Activated CD4-positive, alpha-beta T cell treated with anti-CD3 and anti-CD28 coated beads, Interleukin-2, amount 50 U/mL, for 4 hours (primary cell): ENCODE results near the gene BCAR3.
"Not testable (repeated sequence)": the region's sequence is repeated elsewhere in the genome, so short reads cannot be mapped to it uniquely, and the experiment has no call there.

ENCODE experiments used
- DNase-seq, 2 experiments: peaks; one replicate each; pipeline ENCODE4 v3.0.0-alpha.2; 2020

Gene BCAR3

DNA sequence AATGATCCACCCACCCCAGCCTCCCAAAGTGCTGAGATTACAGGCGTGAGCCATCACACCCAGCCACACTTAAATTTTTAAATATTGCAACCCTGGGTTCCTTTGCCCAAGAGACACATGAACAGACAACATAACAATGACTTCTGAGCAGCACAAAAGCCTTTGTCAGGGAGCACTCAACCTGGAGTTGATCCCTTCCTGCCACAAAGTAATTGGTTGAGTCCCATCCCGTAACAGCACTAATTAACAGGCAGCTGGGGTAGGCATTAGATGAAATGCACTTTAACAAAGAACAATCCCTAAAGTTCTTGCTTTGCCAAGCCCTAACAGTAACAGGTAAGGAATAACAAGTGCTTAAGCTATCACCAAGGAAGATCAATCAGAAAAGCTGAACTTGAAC is 5.9 kb upstream of the BCAR3 start:
- no peak for DNase-seq

DNA sequence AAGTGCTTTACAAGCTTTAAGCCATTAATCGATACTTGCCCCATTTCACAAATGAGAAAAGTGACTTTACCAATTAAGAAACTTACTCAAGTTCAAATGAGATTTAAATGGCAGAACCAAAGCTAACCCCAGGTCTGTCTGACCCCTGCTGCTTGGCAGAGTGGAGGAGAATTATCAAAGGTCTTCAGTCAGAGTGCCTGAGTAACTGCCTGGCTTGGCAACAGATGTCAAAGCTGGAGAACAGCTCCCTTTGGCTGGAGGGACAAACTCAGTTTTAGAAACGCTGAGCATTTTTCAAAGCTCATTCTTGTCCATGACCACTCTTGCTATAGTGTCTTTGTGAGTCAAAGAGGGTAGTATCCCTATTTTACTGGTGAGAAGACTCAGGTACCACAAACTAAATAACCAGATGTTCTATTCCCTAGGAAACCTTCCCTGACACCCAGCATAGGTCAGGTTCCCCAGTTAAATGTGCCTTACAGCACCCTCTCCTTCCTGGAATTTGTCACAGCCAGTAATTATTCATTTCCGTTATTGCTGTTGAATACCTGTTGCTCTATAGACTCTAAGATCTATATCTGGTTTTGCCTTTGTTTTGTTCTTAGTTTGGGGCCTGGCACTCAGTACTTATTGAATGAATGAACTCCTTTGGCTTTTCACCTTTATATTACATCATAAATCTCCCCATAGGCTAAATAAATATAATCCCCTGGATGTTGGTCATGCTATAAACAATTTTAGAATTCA is 5.0 kb upstream of the BCAR3 start:
- DNase-seq, result no peak

DNA sequence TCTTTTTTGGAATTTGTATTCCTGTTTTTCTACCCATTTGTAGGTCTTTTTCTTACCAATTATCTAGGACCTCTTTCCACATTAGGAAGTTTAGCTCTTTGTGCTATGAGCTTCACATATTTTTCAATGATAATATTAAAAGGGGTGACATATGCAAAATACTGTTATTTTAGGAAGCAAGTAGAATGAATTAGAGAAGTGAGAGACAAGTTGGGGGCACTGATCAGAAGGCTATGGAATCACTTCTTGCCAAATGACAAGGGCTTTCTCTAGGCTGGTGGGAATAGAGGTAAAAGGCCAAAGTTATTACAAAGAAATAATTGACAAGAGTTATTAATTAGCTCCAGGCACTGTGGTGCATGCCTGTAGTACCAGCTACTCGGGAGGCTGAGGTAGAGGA is 4.3 kb upstream of the BCAR3 start:
- no peak for DNase-seq

DNA sequence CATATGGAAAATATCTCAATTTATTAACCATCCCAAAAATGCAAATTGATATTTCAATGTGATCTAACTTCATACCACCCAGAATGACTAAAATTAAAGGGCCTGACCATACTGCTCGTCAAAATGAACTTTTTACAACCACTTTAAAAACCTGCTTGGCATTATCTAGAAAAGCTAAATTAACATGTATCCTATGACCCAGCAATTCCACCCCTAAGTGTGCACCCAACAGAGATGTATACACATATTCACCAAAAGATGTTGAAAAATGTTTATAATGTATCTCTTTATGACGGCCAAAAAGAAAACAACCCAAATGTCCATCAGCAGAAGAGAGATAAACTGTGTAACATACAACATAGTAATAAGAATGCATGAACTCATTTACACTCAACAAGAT is 1.6 kb upstream of the BCAR3 start:
- no peak for DNase-seq

DNA sequence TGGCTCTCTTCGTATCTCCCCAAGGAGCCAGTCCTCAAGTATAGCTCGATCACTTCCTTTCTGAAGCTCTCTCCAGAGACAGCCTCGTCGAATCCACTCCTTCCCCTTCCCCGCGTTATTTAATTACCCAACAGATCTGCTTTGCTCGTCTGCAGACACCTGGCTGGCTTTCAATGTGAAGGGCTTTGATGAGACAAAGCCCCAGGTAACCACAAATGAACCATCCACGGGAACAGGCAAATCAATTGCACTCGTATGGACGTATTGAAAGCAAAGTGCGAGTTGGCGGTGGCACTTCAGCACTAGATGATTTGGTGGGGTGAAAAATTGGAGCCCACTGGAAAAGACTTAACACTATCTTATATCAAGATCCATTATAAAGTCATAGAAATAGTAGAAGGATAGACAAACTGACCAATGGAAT is 364 bp upstream of the BCAR3 start:
- DNase-seq, result no peak

DNA sequence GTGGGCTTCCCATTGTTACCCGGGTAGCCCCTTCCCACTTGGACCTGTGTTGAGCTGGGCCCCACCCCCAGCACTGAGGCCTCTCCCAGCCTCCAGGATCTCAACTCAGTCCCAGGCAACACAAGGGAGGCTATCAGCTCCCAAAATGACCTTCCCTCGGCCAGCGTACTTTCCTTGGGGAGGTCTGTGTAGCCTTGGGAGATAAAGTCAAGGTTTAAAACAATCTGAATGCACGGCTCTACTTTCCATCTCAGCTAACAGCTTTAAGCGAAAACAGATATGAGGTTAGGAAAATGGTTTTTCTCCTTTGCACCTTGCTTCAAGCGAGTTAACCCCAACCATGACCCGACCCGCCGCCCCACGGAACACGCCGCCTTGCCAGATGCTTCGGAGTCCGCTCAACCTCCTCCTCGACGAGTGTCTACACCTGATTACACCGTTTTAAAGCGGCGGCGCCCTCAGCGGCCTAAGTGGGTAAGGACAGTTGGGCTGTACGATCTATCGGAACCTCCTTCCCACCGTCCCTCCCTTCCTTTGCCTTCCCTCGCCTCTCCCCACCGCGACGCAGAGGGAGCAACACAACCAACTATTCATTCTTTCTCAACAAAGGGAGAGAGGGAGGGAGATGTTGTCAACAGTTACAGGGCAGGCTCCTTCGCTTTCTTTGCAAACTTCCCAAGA is 1.1 kb downstream of the BCAR3 start:
- DNase-seq, result no peak

DNA sequence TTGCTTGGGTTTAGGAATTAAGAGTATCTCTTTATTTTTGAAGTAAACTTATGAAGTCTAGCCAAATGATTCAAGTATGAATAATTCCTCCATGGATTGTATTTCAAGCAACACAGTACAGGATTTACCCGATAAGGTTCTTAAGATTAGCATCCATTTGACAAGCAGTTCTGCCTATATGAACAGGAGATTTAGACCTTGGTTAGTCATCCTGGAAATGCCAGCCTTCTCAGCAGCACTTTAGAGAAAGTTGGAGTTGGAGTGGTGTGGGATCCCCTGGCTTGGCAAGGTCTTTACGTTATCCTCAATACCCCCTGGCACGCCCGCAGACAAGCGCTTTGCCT is 1.6 kb downstream of the BCAR3 start:
- no peak for DNase-seq

DNA sequence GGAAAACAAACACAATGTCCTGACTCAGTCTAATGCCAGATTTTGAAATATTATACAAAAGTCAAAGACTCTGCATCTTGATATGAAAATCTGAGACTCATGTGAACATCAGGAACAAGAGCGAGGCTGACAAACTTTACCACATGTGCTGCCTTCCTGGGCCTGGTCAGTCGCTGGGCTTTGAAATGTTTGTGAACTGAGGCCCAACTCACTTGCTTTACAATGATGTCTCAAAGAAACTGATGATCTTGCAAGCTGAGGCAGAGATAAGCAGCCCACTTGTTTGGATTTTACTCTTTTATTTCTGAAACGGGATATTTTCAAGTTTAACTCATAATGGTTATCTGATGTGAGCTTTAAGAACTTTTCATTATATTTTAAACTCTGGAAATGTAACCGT is 2.1 kb downstream of the BCAR3 start:
- DNase-seq, result no peak

DNA sequence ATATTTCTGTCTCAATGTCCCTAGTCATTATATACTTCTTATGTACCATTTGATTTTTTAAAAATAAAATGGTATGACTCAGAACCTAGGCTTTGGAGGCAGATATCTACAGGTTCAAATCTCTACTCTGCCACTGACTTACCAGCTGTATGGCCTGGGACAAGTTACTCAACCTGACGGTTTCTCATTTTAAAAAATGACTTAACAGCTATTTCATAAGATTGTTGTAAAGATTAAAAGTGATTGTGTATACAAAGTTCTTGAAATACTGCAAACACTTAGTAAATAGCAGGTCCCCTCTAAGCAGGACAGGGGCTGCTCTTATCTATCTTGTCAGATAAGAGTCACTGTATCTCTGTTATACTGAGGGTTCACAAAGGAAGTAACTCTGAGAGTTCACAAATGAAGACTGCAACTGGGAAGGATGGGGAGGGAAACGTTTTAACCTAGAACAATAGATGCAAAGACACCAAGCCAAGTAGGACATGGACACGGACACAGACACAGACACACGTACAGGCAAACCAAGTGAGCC is 2.6 kb downstream of the BCAR3 start:
- no peak for DNase-seq

DNA sequence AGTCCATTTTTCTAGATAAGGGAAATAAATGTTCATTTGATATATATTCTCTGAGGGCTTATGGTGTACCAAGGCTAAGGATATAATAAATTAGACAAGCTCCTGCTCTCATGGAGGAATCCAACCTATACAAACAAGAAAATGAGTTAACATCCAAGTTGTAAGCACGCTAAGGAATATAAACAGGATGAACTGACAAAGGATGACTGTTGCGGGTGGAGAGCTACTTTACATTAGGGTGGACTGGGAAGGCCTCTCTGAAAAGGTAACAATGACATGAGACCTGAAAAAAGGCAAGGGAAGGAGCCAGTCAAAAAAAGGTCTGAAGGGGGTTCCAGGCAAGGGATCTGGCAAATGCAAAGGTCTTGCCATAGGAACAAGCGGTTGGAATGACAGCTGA is 3.1 kb downstream of the BCAR3 start:
- DNase-seq, result no peak

DNA sequence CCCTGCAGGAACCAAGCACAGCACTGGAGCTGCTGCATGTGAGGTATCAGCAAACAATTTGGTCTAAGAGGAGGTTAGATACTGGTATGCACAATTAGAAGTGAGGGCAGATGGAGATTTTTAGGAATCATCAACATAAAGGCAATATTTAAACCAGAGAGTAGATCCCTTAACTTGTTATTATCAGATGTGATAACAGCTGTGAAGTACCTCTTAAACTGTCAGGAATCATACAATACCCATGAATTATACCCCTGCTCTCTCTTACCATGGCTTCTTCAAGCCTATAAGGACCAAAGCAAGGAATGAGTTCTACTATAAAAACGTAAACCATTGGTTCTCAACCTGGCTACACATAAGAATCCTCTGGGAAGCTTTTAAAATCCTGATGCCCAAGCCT is 3.9 kb downstream of the BCAR3 start:
- DNase-seq, result no peak

DNA sequence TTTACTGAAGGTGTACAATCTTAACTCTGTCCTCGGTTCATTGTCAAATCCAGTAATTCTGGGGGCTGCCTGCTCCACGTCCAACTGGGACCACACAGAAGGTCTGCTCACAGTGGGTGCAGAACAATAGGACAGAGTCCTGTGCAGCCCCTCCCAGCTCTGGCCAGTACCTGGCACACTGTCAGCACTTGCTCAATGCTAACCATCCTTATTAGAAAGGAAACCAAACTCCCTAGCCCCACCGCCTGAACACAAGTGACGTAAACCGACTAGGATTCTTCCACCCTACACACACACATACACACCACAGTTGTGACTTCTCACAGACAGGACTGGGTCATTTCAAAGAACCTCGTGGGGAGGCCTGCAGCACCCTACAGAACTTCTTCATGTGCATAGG is 5.2 kb downstream of the BCAR3 start:
- DNase-seq, result no peak

DNA sequence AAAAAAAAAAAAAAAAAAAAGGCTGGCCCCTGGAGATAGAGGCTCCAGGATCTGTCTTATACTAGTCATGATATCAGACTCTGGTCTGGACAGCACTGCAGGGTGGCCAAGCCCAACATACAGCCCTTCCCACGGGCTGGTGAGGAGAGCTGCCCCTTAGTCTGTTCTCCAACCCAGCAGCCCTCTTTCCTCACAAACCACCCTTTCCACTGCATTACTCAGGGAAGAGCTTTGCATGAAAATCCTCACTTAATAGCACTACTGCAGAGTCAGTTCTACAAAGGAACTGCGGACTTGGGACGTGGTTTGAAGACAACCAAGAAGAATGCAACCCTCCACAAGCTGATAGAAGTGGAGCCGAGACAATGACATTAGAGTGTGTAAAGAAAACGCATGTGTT is 5.7 kb downstream of the BCAR3 start:
- no peak for DNase-seq

DNA sequence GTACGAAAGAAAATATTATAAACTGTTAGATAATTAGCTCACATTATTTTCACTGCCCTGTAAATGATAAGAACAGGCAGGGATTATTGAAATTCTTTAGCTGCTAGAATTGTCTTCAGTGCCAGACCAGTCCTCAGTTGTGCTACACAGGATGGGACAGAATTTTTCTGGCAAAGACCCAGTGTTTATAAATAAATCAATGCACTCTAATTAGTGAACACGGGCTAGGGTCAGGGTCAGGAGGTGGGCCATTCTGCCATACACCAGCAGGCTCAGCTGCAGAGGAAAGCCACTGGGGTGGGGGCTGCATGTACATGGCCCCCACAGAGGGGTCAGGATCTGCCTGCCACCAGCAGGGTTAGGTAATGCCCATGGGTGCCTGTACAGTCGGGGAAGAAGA is 6.4 kb downstream of the BCAR3 start:
- DNase-seq, result no peak

DNA sequence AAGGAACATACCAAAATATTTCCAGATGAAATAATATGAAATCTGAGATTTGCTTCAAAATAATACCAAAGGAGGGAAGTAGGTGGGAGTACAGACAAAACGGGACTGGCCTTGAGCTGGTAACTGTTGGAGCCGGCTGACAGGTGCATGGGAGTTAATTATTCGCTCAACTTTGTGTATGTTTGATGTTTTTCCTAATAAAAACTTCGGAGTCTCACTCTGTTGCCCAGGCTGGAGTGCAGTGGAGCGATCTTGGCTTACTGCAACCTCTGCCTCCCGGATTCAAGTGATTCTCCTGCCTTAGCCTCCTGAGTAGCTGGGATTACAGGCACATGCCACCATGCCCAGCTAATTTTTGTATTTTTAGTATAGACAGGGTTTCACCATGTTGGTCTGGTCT is 7.6 kb downstream of the BCAR3 start:
- DNase-seq, result not testable (repeated sequence)

DNA sequence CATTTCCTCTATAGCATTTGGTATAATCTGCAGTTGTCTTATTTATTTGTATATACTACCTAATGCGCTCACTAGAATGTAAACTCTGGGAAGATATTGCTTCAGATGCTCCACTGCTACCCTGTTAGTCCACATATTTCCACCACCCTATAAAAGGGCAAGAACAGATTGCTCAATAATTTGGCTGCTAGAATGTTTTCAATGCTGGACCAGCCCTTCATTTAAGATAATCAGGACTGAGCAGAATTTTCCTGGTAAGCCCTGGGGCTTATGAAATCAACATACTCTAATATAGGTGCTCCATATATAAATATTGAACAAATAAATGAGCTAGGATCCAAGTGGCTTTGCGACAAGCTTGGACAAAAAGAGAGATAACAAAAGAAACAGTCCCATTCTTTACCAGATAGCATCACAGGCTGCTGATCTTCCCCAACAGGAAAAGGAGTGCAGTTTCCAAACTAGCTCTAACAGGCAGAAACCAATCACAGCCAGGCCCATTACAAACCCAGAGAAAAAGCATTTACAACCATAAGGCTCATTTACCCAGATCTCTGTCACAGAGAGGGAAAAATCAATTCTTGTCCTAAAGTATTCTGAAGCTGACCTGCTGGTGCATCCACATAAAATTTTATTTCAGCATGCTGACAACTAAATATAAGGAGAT is 8.3 kb downstream of the BCAR3 start:
- DNase-seq, result no peak

DNA sequence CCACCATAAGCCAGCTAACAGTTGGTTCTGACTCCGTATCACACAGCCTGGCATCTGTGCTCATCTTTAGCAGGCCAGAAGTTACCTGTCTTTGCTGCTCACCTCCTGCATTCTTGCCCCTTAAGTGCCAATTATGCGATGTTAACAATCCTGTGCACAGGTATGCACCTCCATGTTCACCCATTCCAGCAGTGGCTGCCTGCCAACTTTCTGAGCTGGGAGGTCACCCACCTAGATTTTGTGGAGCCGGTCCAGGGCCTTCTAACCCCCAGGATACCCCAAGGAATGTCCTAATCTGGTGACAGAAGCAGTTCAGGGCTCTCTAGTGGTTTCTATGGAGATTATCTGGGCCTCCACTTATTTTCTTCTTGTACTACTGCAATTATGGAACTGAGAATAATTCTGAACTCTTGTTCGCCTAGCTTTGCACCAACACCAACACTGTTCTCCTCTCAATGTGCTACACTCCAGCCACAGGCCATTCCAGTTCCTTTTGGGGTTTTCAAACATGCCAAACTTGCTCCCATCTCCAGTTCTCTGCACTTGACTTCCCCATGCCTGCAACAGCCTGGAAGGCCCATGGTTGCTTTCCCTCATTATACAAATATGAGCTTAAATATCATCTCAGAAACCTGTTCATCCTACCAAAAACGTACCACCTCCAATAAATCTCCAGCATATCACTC is 9.0 kb downstream of the BCAR3 start:
- no peak for DNase-seq

DNA sequence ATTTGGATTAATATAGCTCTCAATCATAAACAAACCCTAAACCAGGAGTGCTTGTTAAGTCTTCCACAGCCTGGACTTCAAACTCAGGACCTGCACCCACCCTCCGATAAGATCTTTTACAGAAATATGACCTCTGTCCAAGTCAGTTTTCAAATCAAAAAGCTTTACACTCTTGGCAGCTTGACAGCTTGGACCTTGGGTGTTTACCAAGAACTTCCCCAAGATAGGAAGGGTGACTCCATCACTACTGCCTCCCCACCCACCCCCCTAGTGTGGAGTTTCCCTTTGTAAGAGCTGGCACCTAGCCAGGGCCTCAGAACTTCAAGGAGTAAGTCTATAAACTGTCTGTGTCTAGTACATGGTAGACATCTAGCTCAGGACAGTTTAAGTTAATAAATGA is 9.6 kb downstream of the BCAR3 start:
- no peak for DNase-seq

DNA sequence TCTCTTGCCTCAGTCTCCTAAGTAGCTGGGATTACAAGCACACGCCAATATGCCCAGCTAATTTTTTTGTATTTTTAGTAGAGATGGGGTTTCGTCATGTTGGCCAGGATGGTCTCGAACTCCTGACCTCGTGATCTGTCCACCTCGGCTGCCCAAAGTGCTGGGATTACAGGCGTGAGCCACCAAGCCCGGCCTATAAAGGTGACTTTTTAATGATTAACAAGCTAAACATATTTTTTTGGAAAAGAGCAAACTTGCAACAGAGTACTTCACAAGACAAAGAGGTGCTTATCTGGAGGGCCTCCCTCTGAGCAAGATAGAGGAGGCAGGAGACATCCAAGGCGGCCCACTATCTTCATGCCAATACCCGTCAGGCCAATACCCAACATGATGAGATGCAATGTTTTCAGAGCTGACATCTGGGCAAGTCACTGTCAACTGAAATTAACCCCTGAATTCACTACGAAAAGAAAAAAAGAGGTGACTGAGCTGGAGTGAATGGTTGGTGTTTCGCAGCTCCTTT is 10.5 kb downstream of the BCAR3 start:
- DNase-seq, result no peak

DNA sequence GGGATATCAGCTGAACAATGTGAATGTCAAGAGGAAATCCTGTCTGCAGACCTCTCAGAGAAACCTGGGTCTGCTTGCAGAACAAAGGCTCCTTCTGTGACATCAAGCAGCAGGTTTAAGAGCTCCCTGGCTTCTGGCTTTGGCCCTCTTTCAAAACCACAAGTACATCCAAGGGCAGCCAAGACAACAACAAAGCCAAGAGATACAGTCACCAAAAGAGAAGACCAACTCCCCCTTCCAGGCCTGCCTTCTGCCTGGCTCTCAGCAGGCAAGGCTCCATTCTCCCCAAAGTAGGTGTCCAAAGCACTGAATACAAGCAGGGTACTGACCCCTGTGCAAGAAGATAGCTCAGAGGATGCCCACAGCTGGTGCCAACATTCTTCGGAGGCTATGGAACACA is 11.5 kb downstream of the BCAR3 start:
- no peak for DNase-seq

DNA sequence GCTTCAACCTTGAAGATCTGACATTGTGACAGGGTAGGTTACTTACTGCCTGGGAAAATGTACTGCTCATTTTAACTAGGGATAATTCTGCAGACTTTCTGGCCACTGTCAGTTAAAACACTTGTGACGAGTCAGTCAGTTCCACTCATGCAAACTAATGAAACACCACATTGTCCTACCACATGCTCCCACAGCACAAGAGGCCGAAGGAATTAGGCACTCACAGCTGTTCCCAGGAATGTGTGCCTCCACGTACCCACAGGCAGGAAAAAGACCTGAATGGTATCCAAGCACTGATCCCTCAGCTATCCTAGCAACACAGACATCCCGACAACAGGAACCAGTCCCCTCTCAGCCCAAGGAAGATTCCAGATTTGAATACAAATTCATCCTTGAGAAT is 12.3 kb downstream of the BCAR3 start:
- DNase-seq, result no peak

DNA sequence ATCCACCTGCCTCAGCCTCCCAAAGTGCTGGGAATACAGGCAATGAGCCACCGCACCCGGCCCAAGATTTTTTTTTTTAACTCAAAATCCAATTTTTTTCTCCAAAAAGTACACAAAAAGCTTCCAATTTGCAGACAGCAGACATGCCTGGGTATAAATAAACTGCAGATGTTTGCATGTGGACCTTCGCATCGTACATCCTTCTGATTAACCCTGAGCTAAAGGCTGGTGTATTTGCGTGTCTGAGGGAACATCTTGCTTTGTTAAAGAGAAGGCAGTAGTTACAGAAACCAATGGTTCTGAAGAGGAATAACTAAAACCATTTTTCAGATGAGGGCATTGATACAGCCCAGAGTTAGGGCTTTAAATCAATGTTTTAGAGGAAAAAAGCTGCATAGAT is 12.7 kb downstream of the BCAR3 start:
- DNase-seq, result no peak

DNA sequence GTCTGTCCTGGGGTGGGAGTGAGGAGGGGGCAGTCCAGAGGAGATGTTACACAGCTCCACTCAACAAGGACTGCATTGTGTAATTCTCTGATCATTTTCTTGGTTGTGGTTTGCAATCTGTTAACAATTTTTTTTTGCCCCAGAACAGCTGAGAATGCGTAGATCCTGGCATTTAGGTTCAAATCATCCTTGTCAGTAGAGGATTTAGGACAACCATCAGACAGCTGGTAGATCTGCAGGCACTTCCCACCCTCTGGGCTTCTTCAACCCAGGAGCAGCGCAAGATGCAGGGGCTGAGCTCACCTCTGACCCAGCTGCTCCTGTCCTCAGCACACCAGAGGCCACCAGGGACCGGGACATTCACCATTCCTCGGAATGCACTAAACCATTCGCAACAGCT is 13.5 kb downstream of the BCAR3 start:
- DNase-seq, result no peak
